Natural killer cell (primary cell): ENCODE results near the gene IRF6. TPM values are rescaled to one million over a fixed set of nuclear protein-coding genes. Genes with fewer than 3 reads are reported as not detected.
"Not testable (repeated sequence)": the region's sequence is repeated elsewhere in the genome, so short reads cannot be mapped to it uniquely, and the experiment has no call there.

ENCODE experiments used
- ATAC-seq, 3 donors: fragments of 150-1000 bp in 2 of 3; fragments of 200-7000 bp in 1 of 3; cut with Tn5 transposase; 1 replicate in 1 of 3; 2 replicates in 2 of 3; pipeline ENCODE4 v1.10.0; 2021; ENCODE audit warnings: mild to moderate bottlenecking in 2 of 3, moderate library complexity in 2 of 3
- DNase-seq, 2 donors: peaks; one replicate each; pipeline versions ENCODE4 v3.0.0 to v3.0.0-alpha.2; 2013 to 2021; ENCODE audit warnings: mixed read lengths in 1 of 2
- H3K27ac ChIP-seq: one replicate; pipeline ENCODE4 v1.5.1; 2013; ENCODE audit warnings: mild to moderate bottlenecking, low read length
- H3K27me3 ChIP-seq: one replicate; pipeline ENCODE4 v1.6.1; 2013; ENCODE audit warnings: low read length; ENCODE audit not compliant: control insufficient read depth, insufficient read depth
- H3K36me3 ChIP-seq: one replicate; pipeline ENCODE4 v1.6.1; 2013; ENCODE audit warnings: low read length; ENCODE audit not compliant: control insufficient read depth, insufficient read depth
- H3K4me1 ChIP-seq: one replicate; pipeline ENCODE4 v1.6.1; 2013; ENCODE audit warnings: low read length; ENCODE audit not compliant: control insufficient read depth, insufficient read depth
- H3K4me3 ChIP-seq: one replicate; pipeline ENCODE4 v1.5.1; 2013; ENCODE audit warnings: low read length
- H3K9me3 ChIP-seq: one replicate; pipeline ENCODE4 v1.6.1; 2013; ENCODE audit warnings: low read length; ENCODE audit not compliant: control insufficient read depth, insufficient read depth
- H3K27ac Mint-ChIP-seq, 2 donors: one replicate each; pipeline ENCODE4 v1.8.0; 2022; ENCODE audit warnings: mild to moderate bottlenecking in 2 of 2, mixed read lengths in 2 of 2, moderate library complexity in 1 of 2
- H3K27me3 Mint-ChIP-seq, 2 donors: one replicate each; pipeline ENCODE4 v1.8.0; 2022; ENCODE audit warnings: low read depth in 2 of 2, mixed read lengths in 2 of 2
- H3K36me3 Mint-ChIP-seq: one replicate; pipeline ENCODE4 v1.8.0; 2022; ENCODE audit warnings: mixed read lengths
- H3K4me1 Mint-ChIP-seq, 2 donors: one replicate each; pipeline ENCODE4 v1.8.0; 2022; ENCODE audit warnings: mixed read lengths in 2 of 2
- H3K4me3 Mint-ChIP-seq: one replicate; pipeline ENCODE4 v1.8.0; 2022; ENCODE audit warnings: mild to moderate bottlenecking, moderate library complexity, mixed read lengths
- H3K9me3 Mint-ChIP-seq, 2 donors: one replicate each; pipeline ENCODE4 v1.8.0; 2022; ENCODE audit warnings: mixed read lengths in 2 of 2
- CTCF ChIP-seq: fragments of 200-600 bp; IDR thresholded peaks from one replicate; pipeline ENCODE4 v1.8.0; 2022; ENCODE audit warnings: antibody characterized with exemption
- WGBS: methylation state at CpG from one replicate; pipeline ENCODE4 v1.1.7; 2013; ENCODE audit warnings: missing lambda C conversion rate; ENCODE audit not compliant: insufficient coverage; 5-methylcytosine and 5-hydroxymethylcytosine counted together
- intact Hi-C: fragments of 100-400 bp; cut with micrococcal nuclease; formaldehyde crosslinking; loops from one replicate; pipeline ENCODE4 v1.14.2; 2022
- total RNA-seq, 4 donors: library from RNA; stranded (reverse); fragments of 120-200 nt in 1 of 4; gene quantifications; one replicate each; pipeline versions ENCODE4 v1.2.3 to v1.2.4, GENCODE V29; 2013 to 2022

IRF6 gene
- total RNA-seq, 3 donors from 2014 or later (not counting 1 experiment from before 2014, with no cell fraction given): 2.5 to 11.2 (median 3.8) TPM

- Histone ChIP-seq H3K27ac (no peak overlapping the region), H3K36me3 (no peaks in the 10 kb centered on the region), H3K4me1 (peaks cover 13% of the 10 kb centered on the region), H3K9me3 (no peaks in the 10 kb centered on the region), H3K4me3 (no peak overlapping the region), H3K27me3 (no peaks in the 10 kb centered on the region)
- peaks cover 0 to 8% of the 10 kb centered on the region in 2 donors for H3K27me3 Mint-ChIP-seq
- no peak overlapping the region for H3K4me3 Mint-ChIP-seq
- no peaks in the 10 kb centered on the region for H3K9me3 Mint-ChIP-seq
- WGBS: 96% methylated on average over 4 of the region's 4 CpGs
- no peak for DNase-seq
- TF ChIP-seq CTCF: no peak
- peaks cover 4 to 28% of the 10 kb centered on the region in 2 donors for H3K4me1 Mint-ChIP-seq
- H3K27ac Mint-ChIP-seq: no peak overlapping the region
- H3K36me3 Mint-ChIP-seq: no peaks in the 10 kb centered on the region
- no peak for ATAC-seq
- intact Hi-C loops: no loop called here
Observed at GRCh38 chr1:209802117-209802779, 3.7 kb downstream of the IRF6 start.

GRCh38 chr1:209800984-209801834, 4.7 kb downstream of the IRF6 start:
- H3K27me3 ChIP-seq: no peaks in the 10 kb centered on the region
- no peak for TF ChIP-seq CTCF
- intact Hi-C loops: no loop called here
- DNase-seq: no peak
- Mint-ChIP-seq H3K36me3 (peaks cover 7% of the 10 kb centered on the region), H3K4me3 (no peak overlapping the region), H3K27ac (no peak overlapping the region), H3K9me3 (no peaks in the 10 kb centered on the region), H3K27me3 (peaks cover 0 to 8% of the 10 kb centered on the region in 2 donors), H3K4me1 (peaks cover 4 to 26% of the 10 kb centered on the region in 2 donors)
- H3K27ac ChIP-seq: no peak overlapping the region
- no peak for ATAC-seq
- WGBS: 100% methylated on average over 5 of the region's 5 CpGs
- no peak overlapping the region for H3K4me3 ChIP-seq
- peaks cover 11% of the 10 kb centered on the region for H3K4me1 ChIP-seq
- no peaks in the 10 kb centered on the region for H3K9me3 ChIP-seq
- no peaks in the 10 kb centered on the region for H3K36me3 ChIP-seq

- Mint-ChIP-seq H3K36me3 (peaks cover 32% of the 10 kb centered on the region), H3K9me3 (no peaks in the 10 kb centered on the region), H3K27me3 (peaks cover 0 to 17% of the 10 kb centered on the region in 2 donors), H3K4me1 (peaks cover 0 to 4% of the 10 kb centered on the region in 2 donors), H3K27ac (no peak overlapping the region), H3K4me3 (no peak overlapping the region)
- ATAC-seq: no peak
- no peak for TF ChIP-seq CTCF
- H3K9me3 ChIP-seq: no peaks in the 10 kb centered on the region
- H3K27ac ChIP-seq: no peak overlapping the region
- no peaks in the 10 kb centered on the region for H3K4me1 ChIP-seq
- no peak overlapping the region for H3K4me3 ChIP-seq
- no peaks in the 10 kb centered on the region for H3K36me3 ChIP-seq
- no peaks in the 10 kb centered on the region for H3K27me3 ChIP-seq
- WGBS: 86% methylated on average over 9 of the region's 9 CpGs
- intact Hi-C loops: no loop called here
- DNase-seq: no peak
Observed at GRCh38 chr1:209797978-209798639, 7.8 kb downstream of the IRF6 start.

GRCh38 chr1:209793711-209794110, 12.2 kb downstream of the IRF6 start:
- H3K36me3 ChIP-seq, DNase-seq, intact Hi-C loops, H3K4me3 ChIP-seq, ATAC-seq, H3K27ac ChIP-seq, H3K9me3 ChIP-seq, H3K9me3 Mint-ChIP-seq, H3K4me1 ChIP-seq, H3K27ac Mint-ChIP-seq, H3K4me3 Mint-ChIP-seq, H3K4me1 Mint-ChIP-seq, H3K27me3 ChIP-seq: not testable (repeated sequence)
- WGBS: 68% methylated on average over 2 of the region's 3 CpGs
- Mint-ChIP-seq H3K36me3 (peaks cover 57% of the 10 kb centered on the region), H3K27me3 (peaks cover 0 to 20% of the 10 kb centered on the region in 2 donors)
